H1 (cell line): ENCODE data around the gene LEMD1. TPM values are rescaled to one million over a fixed set of nuclear protein-coding genes. Genes with fewer than 3 reads are reported as not detected.

ENCODE experiments used
- CBX8 ChIP-seq: fragments of 300-800, 300-1000 bp; sonication (generic); IDR thresholded peaks from 2 replicates; pipeline ENCODE4 v1.7.1; 2016; ENCODE audit warnings: low read depth, low read length, borderline replicate concordance
- CREB1 ChIP-seq: IDR thresholded peaks from 2 replicates; pipeline ENCODE4 v1.6.1; 2012; ENCODE audit warnings: inconsistent platforms
- CTBP2 ChIP-seq: IDR thresholded peaks from 2 replicates; pipeline ENCODE4 v1.7.0; 2011; ENCODE audit warnings: borderline replicate concordance, mild to moderate bottlenecking, moderate library complexity, mixed read lengths, low read length; ENCODE audit not compliant: insufficient read depth, insufficient read length
- EZH2 ChIP-seq: fragments of 200-600 bp; sonication (generic); IDR thresholded peaks from 2 replicates; pipeline ENCODE4 v1.7.1; 2012; ENCODE audit warnings: low read depth, mild to moderate bottlenecking, moderate library complexity, low read length, inconsistent platforms; ENCODE audit not compliant: severe bottlenecking
- JUN ChIP-seq: IDR thresholded peaks from 2 replicates; pipeline ENCODE4 v1.6.1; 2011; ENCODE audit warnings: low read depth, mild to moderate bottlenecking, improper control_type of control experiment, low read length
- JUND ChIP-seq: IDR thresholded peaks from 2 replicates; pipeline ENCODE4 v1.6.1; 2011; ENCODE audit warnings: mild to moderate bottlenecking, improper control_type of control experiment, low read length
- SIN3A ChIP-seq, 2 experiments: IDR thresholded peaks in 1 of 2; conservative IDR thresholded peaks in 1 of 2; 2 replicates each; pipeline ENCODE4 v1.6.1; 2011 to 2012; ENCODE audit warnings: low read length in 2 of 2, improper control_type of control experiment in 1 of 2, low read depth in 1 of 2, mild to moderate bottlenecking in 1 of 2
- polyA plus RNA-seq, 7 experiments: library from polyadenylated mRNA; depleted of rRNA in 3 of 7; stranded (reverse) in 5 of 7; unstranded in 2 of 7; fragments of >200 nt in 5 of 7; fragments of 200-250 nt in 2 of 7; gene quantifications; 1 replicate in 5 of 7; 2 replicates in 1 of 7; 4 replicates in 1 of 7; pipeline versions ENCODE4 v1.2.1 to v1.2.3, GENCODE V29; 2011 to 2013; ENCODE audit warnings: missing spikeins in 2 of 7, mixed read lengths in 2 of 7
- total RNA-seq: library from RNA; stranded (reverse); fragmentation: NEBNext Ultra II Directional; extraction: Animal tissue kit (Norgen Biotek cat#: 25700); gene quantifications from 2 replicates; pipeline ENCODE4 v1.2.1, GENCODE V29; 2021
- TF ChIP-seq, protein P1 (sequence below): fragments of 300-600 bp; sonication (generic); IDR thresholded peaks from 2 replicates; pipeline ENCODE4 v1.7.1; 2012; ENCODE audit warnings: low read length, moderate library complexity, mild to moderate bottlenecking, inconsistent platforms; ENCODE audit not compliant: insufficient replicate concordance
- TF ChIP-seq, protein P2 (sequence below): IDR thresholded peaks from 2 replicates; pipeline ENCODE4 v1.6.1; 2012; ENCODE audit warnings: low read length, inconsistent platforms

Gene LEMD1
- total and polyA plus RNA-seq, 2 of the 8 experiments (the other 6 are each of a cell fraction or from before 2014, with no cell fraction given), result 10.0 to 10.5 TPM

- TF ChIP-seq, protein P1, sequence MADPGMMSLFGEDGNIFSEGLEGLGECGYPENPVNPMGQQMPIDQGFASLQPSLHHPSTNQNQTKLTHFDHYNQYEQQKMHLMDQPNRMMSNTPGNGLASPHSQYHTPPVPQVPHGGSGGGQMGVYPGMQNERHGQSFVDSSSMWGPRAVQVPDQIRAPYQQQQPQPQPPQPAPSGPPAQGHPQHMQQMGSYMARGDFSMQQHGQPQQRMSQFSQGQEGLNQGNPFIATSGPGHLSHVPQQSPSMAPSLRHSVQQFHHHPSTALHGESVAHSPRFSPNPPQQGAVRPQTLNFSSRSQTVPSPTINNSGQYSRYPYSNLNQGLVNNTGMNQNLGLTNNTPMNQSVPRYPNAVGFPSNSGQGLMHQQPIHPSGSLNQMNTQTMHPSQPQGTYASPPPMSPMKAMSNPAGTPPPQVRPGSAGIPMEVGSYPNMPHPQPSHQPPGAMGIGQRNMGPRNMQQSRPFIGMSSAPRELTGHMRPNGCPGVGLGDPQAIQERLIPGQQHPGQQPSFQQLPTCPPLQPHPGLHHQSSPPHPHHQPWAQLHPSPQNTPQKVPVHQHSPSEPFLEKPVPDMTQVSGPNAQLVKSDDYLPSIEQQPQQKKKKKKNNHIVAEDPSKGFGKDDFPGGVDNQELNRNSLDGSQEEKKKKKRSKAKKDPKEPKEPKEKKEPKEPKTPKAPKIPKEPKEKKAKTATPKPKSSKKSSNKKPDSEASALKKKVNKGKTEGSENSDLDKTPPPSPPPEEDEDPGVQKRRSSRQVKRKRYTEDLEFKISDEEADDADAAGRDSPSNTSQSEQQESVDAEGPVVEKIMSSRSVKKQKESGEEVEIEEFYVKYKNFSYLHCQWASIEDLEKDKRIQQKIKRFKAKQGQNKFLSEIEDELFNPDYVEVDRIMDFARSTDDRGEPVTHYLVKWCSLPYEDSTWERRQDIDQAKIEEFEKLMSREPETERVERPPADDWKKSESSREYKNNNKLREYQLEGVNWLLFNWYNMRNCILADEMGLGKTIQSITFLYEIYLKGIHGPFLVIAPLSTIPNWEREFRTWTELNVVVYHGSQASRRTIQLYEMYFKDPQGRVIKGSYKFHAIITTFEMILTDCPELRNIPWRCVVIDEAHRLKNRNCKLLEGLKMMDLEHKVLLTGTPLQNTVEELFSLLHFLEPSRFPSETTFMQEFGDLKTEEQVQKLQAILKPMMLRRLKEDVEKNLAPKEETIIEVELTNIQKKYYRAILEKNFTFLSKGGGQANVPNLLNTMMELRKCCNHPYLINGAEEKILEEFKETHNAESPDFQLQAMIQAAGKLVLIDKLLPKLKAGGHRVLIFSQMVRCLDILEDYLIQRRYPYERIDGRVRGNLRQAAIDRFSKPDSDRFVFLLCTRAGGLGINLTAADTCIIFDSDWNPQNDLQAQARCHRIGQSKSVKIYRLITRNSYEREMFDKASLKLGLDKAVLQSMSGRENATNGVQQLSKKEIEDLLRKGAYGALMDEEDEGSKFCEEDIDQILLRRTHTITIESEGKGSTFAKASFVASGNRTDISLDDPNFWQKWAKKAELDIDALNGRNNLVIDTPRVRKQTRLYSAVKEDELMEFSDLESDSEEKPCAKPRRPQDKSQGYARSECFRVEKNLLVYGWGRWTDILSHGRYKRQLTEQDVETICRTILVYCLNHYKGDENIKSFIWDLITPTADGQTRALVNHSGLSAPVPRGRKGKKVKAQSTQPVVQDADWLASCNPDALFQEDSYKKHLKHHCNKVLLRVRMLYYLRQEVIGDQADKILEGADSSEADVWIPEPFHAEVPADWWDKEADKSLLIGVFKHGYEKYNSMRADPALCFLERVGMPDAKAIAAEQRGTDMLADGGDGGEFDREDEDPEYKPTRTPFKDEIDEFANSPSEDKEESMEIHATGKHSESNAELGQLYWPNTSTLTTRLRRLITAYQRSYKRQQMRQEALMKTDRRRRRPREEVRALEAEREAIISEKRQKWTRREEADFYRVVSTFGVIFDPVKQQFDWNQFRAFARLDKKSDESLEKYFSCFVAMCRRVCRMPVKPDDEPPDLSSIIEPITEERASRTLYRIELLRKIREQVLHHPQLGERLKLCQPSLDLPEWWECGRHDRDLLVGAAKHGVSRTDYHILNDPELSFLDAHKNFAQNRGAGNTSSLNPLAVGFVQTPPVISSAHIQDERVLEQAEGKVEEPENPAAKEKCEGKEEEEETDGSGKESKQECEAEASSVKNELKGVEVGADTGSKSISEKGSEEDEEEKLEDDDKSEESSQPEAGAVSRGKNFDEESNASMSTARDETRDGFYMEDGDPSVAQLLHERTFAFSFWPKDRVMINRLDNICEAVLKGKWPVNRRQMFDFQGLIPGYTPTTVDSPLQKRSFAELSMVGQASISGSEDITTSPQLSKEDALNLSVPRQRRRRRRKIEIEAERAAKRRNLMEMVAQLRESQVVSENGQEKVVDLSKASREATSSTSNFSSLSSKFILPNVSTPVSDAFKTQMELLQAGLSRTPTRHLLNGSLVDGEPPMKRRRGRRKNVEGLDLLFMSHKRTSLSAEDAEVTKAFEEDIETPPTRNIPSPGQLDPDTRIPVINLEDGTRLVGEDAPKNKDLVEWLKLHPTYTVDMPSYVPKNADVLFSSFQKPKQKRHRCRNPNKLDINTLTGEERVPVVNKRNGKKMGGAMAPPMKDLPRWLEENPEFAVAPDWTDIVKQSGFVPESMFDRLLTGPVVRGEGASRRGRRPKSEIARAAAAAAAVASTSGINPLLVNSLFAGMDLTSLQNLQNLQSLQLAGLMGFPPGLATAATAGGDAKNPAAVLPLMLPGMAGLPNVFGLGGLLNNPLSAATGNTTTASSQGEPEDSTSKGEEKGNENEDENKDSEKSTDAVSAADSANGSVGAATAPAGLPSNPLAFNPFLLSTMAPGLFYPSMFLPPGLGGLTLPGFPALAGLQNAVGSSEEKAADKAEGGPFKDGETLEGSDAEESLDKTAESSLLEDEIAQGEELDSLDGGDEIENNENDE, result no peak
- TF ChIP-seq, protein P2, sequence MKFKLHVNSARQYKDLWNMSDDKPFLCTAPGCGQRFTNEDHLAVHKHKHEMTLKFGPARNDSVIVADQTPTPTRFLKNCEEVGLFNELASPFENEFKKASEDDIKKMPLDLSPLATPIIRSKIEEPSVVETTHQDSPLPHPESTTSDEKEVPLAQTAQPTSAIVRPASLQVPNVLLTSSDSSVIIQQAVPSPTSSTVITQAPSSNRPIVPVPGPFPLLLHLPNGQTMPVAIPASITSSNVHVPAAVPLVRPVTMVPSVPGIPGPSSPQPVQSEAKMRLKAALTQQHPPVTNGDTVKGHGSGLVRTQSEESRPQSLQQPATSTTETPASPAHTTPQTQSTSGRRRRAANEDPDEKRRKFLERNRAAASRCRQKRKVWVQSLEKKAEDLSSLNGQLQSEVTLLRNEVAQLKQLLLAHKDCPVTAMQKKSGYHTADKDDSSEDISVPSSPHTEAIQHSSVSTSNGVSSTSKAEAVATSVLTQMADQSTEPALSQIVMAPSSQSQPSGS, result 0 out of 2 replicates have a peak, but pooled peaks have one; percentile 40
- TF ChIP-seq JUN (no peak), CBX8 (no peak), SIN3A (conservative IDR thresholded peaks at IDR 0.05 in 1 of 2, IDR thresholded peaks at IDR 0.05 in 1 of 2; ENCODE audit: low read depth in 1 of 2, low read length in 2 of 2) (peak in 1 of 2 experiments; percentile 70; a peak in 2 of 4 replicates), CTBP2 (no peak), CREB1 (0 out of 2 replicates have a peak, but pooled peaks have one; percentile 16), JUND (no peak), EZH2 (no peak)
These were observed 29.3 kb upstream of the LEMD1 start (continued) for GRCh38 chr1:205451202-205451601.
